ENCODE results near the gene PAFAH2. TPM values are rescaled to one million over a fixed set of nuclear protein-coding genes. Genes with fewer than 3 reads are reported as not detected.
"Not testable (repeated sequence)": the region's sequence is repeated elsewhere in the genome, so short reads cannot be mapped to it uniquely, and the experiment has no call there.

Gene PAFAH2
- polyA plus RNA-seq, 5 donors = 11.6 to 14.1 (median 12.3) TPM

- no peak for DNase-seq
Observed at GRCh38 chr1:25989440-25990234, 8.2 kb downstream of the PAFAH2 start.

- no peak for DNase-seq
Observed at GRCh38 chr1:25987951-25988350, 9.9 kb downstream of the PAFAH2 start.

GRCh38 chr1:25986773-25987172 lies 11.1 kb downstream of the PAFAH2 start:
- not testable (repeated sequence) for DNase-seq

GRCh38 chr1:25985670-25986069 lies 12.2 kb downstream of the PAFAH2 start:
- no peak for DNase-seq

GRCh38 chr1:25985171-25985570 lies 12.7 kb downstream of the PAFAH2 start:
- DNase-seq = no peak

GRCh38 chr1:25979210-25979609 lies 18.7 kb downstream of the PAFAH2 start:
- no peak for DNase-seq

- no peak for DNase-seq
Observed at GRCh38 chr1:25978403-25978802, 19.5 kb downstream of the PAFAH2 start.

- DNase-seq = no peak
Observed at GRCh38 chr1:25977801-25978200, 20.1 kb downstream of the PAFAH2 start.

- no peak for DNase-seq
Observed at GRCh38 chr1:25973610-25974321, 24.1 kb downstream of the PAFAH2 start.

GRCh38 chr1:25971811-25972180 lies 26.1 kb downstream of the PAFAH2 start:
- DNase-seq = no peak

- DNase-seq = no peak
Observed at GRCh38 chr1:25971066-25971810, 26.6 kb downstream of the PAFAH2 start.

GRCh38 chr1:25967308-25967707 lies 30.6 kb downstream of the PAFAH2 start:
- DNase-seq = no peak

- peak in 1 of 2 donors; percentile 5 for DNase-seq
Observed at GRCh38 chr1:25959611-25960010, 38.3 kb downstream of the PAFAH2 start.

GRCh38 chr1:25958465-25958864 lies 39.4 kb downstream of the PAFAH2 start:
- DNase-seq = no peak

GRCh38 chr1:25955553-25955952 lies 42.3 kb downstream of the PAFAH2 start:
- DNase-seq = no peak

GRCh38 chr1:25954282-25954938 lies 43.5 kb downstream of the PAFAH2 start:
- DNase-seq = no peak

GRCh38 chr1:25952841-25953401 lies 44.9 kb downstream of the PAFAH2 start:
- peak; percentile 83 to 84 for DNase-seq

GRCh38 chr1:25948641-25949040 lies 49.2 kb downstream of the PAFAH2 start:
- DNase-seq = no peak

- no peak for DNase-seq
Observed at GRCh38 chr1:25947027-25947426, 50.8 kb downstream of the PAFAH2 start.

- no peak for DNase-seq
Observed at GRCh38 chr1:25945761-25946160, 52.1 kb downstream of the PAFAH2 start.

GRCh38 chr1:25944986-25945385 lies 52.9 kb downstream of the PAFAH2 start:
- DNase-seq = no peak

GRCh38 chr1:25943511-25943910 lies 54.4 kb downstream of the PAFAH2 start:
- DNase-seq = not testable (repeated sequence)

Data from right lung (tissue), 5 donors.